ENCODE results near the gene PSORS1C1. TPM values are rescaled to one million over a fixed set of nuclear protein-coding genes. Genes with fewer than 3 reads are reported as not detected.

PSORS1C1 gene
- total and polyA plus RNA-seq, 3 experiments from 2014 or later: not detected

DNA sequence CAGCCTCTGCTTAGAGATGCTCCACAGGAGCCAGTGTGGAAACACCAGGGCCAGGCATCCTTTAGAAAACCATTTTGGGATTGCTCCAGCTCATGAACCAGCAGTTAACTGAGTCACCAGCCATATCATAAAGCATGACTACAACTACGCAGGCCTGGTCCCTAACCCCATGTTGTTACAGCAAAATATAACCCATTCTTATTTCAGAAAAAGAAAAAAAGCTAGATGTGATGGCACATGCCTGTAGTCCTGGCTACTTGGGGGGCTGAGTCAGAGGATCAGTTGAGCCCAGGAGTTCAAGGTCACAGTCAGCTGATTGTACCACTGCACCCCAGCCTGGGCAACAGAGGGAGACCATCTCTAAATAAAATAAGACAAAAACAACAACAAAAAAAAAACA lies 39.1 kb upstream of the PSORS1C1 start:
- POLR2A ChIA-PET: no interaction called here
- H3K27me3 ChIP-seq (ENCODE audit: insufficient read depth, low read length, poor library complexity, severe bottlenecking): no peaks in the 10 kb centered on the region
- CTCF ChIA-PET: interaction anchor here (1.1 kb wide), 1 partner anchor 12 kb away, joined by 3 read pairs; no protein-coding TSS in a partner anchor
- no peak overlapping the region for H3K27ac ChIP-seq (ENCODE audit: low read depth, low read length)
- Mint-ChIP-seq H3K9me3 (no peaks in the 10 kb centered on the region), H3K36me3 (no peaks in the 10 kb centered on the region), H3K4me3 (no peak overlapping the region), H3K27me3 (peaks cover 2 to 4% of the 10 kb centered on the region in 2 donors), H3K4me1 (peaks cover 2 to 9% (median 9%) of the 10 kb centered on the region in 3 donors), H3K27ac (peak overlapping the region in 1 of 8 donors; percentile 92)
- DNase-seq: no peak
- no peaks in the 10 kb centered on the region for H3K9me3 ChIP-seq (ENCODE audit: low read length)
- H3K36me3 ChIP-seq (ENCODE audit: insufficient read depth, low read length): no peaks in the 10 kb centered on the region
- H3K4me1 ChIP-seq (ENCODE audit: insufficient read depth, low read length): peaks cover 5% of the 10 kb centered on the region
- no peak overlapping the region for H3K4me3 ChIP-seq (ENCODE audit: low read length)

DNA sequence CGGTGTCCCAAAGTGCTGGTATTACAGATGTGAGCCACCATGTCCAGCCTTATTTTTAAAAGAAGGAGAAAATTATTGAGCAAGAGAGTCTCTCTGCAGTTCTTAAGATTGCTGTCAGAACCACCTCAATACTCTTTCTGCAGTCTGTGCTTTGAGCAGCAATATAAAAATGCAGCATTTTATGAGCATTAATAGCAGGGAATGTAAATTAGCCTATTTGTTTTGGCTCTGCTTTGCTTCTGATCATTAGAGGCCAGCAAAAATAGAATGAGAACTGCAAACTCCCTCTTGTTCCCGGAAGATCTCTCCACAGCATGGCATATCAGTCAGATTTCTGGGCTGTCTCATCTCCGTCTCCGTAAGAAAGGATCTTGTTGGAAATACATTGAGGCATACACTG lies 38.0 kb upstream of the PSORS1C1 start:
- Mint-ChIP-seq H3K4me1 (peaks cover 2 to 9% (median 9%) of the 10 kb centered on the region in 3 donors), H3K9me3 (no peaks in the 10 kb centered on the region), H3K36me3 (no peaks in the 10 kb centered on the region), H3K27ac (no peak overlapping the region), H3K4me3 (no peak overlapping the region), H3K27me3 (peaks cover 2 to 4% of the 10 kb centered on the region in 2 donors)
- no peaks in the 10 kb centered on the region for H3K9me3 ChIP-seq (ENCODE audit: low read length)
- CTCF ChIA-PET: no interaction called here
- no peak for DNase-seq
- POLR2A ChIA-PET: no interaction called here
- H3K4me1 ChIP-seq (ENCODE audit: insufficient read depth, low read length): peaks cover 5% of the 10 kb centered on the region
- no peaks in the 10 kb centered on the region for H3K27me3 ChIP-seq (ENCODE audit: insufficient read depth, low read length, poor library complexity, severe bottlenecking)
- H3K36me3 ChIP-seq (ENCODE audit: insufficient read depth, low read length): no peaks in the 10 kb centered on the region
- H3K27ac ChIP-seq (ENCODE audit: low read depth, low read length): no peak overlapping the region
- no peak overlapping the region for H3K4me3 ChIP-seq (ENCODE audit: low read length)

DNA sequence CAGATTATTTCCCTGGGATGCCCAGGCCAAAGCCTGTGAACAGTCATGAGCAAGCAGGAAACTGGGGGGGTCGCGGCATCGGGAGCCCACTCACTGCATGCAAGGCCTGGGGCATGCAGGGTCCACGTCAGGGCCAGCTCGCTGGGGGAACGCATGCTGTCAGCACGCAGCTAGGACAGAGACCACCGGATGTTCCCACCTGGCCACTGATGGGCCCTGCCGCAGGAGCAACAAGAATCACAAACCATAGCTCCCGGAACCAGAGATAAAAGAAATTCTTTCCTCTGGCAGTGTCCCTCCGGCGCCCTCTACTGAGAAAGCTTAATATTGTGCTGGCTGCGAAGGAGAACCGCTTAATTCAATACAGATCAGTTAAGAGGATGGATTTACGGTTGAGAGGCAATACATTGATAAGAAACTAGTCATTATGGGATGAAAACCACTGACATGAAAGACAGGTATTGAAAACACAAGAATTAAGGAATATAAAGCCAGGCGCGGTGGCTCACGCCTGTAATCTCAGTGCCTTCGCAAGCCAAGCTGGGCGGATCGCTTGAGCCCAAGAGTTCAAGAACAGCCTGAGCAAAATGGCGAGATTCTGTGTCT lies 34.8 kb upstream of the PSORS1C1 start:
- Histone ChIP-seq H3K4me3 (ENCODE audit: low read length) (peak overlapping the region; percentile 37), H3K27me3 (ENCODE audit: insufficient read depth, low read length, poor library complexity, severe bottlenecking) (no peaks in the 10 kb centered on the region), H3K9me3 (ENCODE audit: low read length) (no peaks in the 10 kb centered on the region), H3K36me3 (ENCODE audit: insufficient read depth, low read length) (no peaks in the 10 kb centered on the region), H3K27ac (ENCODE audit: low read depth, low read length) (no peak overlapping the region), H3K4me1 (ENCODE audit: insufficient read depth, low read length) (peaks cover 5% of the 10 kb centered on the region)
- Mint-ChIP-seq H3K27ac (peak overlapping the region in 3 of 8 donors; percentile 36 to 57 (median 38)), H3K4me1 (peaks cover 2 to 9% (median 9%) of the 10 kb centered on the region in 3 donors), H3K36me3 (no peaks in the 10 kb centered on the region), H3K27me3 (peaks cover 3 to 5% of the 10 kb centered on the region in 2 donors), H3K4me3 (peak overlapping the region in 6 of 7 donors; percentile 63 to 88 (median 72)), H3K9me3 (no peaks in the 10 kb centered on the region)
- ChIA-PET POLR2A (interaction anchor here (1.0 to 1.1 kb wide), 2 partner anchors 14 to 260 kb away, joined by 4 read pairs; no protein-coding TSS in a partner anchor), CTCF (interaction anchor here (0.6 to 5.7 kb wide), 33 partner anchors 8 to 401 kb away, joined by 3 to 33 read pairs (median 4); partner anchors contain the start of gene VARS2)
- DNase-seq: peak; percentile 36 to 71 (median 49)

DNA sequence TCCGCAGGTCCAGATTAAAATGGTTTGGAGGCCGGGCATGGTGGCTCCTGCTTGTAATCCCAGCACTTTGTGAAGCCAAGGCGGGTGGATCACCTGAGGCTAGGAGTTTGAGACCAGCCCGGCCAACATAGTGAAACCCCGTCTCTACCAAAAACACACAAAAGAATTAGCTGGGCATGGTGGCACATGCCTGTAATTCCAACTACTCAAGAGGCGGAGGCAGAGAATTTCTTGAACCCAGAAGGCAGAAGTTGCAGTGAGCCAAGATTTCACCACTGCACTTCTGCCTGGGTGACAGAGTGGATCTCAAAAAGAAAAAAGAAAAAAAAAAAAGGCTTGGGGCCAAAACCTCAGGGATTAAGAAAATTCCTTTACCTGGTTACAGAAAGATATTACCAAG lies 32.7 kb upstream of the PSORS1C1 start:
- H3K4me1 Mint-ChIP-seq: peaks cover 2 to 9% (median 9%) of the 10 kb centered on the region in 3 donors
- H3K4me1 ChIP-seq (ENCODE audit: insufficient read depth, low read length): peaks cover 5% of the 10 kb centered on the region
- POLR2A ChIA-PET: no interaction called here
- no peak overlapping the region for H3K4me3 ChIP-seq (ENCODE audit: low read length)
- H3K9me3 ChIP-seq (ENCODE audit: low read length): no peaks in the 10 kb centered on the region
- H3K4me3 Mint-ChIP-seq: no peak overlapping the region
- no peak overlapping the region for H3K27ac ChIP-seq (ENCODE audit: low read depth, low read length)
- H3K9me3 Mint-ChIP-seq: no peaks in the 10 kb centered on the region
- no peaks in the 10 kb centered on the region for H3K36me3 ChIP-seq (ENCODE audit: insufficient read depth, low read length)
- no peak for DNase-seq
- no peaks in the 10 kb centered on the region for H3K27me3 ChIP-seq (ENCODE audit: insufficient read depth, low read length, poor library complexity, severe bottlenecking)
- no peaks in the 10 kb centered on the region for H3K36me3 Mint-ChIP-seq
- CTCF ChIA-PET: interaction anchor here (5.7 kb wide), 1 partner anchor 12 kb away, joined by 33 read pairs; no protein-coding TSS in a partner anchor
- peaks cover 4 to 15% of the 10 kb centered on the region in 2 donors for H3K27me3 Mint-ChIP-seq
- H3K27ac Mint-ChIP-seq: no peak overlapping the region

DNA sequence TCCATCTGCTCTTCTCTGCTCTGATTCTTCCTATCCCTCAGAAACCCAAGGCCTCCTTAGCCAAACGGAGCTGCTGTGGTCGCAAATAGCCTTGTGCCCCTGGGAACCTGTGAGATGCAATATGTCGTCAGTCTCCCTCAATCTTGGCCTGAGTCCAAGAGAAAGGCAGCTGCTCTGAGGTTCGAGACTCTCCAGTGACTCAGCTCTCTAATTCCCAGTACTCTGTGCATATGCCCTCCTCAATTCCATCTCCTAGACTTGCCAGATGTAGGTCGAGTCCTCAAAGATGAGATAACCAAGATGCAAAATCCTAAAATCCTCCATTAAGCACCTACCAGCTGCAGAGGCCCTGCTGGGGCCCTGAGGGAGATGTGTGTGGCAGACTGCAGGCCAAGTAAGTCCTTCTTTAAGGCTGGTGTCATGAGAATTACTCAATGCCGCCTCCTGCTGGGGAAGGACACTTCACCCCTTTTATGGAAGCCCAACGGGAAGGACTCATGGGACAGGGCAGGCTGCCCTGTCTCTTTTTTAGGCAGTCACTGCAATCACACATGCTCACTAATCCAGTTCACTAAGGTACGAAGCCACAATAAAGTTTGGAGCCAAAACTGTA lies 30.8 kb upstream of the PSORS1C1 start:
- no peaks in the 10 kb centered on the region for H3K36me3 Mint-ChIP-seq

DNA sequence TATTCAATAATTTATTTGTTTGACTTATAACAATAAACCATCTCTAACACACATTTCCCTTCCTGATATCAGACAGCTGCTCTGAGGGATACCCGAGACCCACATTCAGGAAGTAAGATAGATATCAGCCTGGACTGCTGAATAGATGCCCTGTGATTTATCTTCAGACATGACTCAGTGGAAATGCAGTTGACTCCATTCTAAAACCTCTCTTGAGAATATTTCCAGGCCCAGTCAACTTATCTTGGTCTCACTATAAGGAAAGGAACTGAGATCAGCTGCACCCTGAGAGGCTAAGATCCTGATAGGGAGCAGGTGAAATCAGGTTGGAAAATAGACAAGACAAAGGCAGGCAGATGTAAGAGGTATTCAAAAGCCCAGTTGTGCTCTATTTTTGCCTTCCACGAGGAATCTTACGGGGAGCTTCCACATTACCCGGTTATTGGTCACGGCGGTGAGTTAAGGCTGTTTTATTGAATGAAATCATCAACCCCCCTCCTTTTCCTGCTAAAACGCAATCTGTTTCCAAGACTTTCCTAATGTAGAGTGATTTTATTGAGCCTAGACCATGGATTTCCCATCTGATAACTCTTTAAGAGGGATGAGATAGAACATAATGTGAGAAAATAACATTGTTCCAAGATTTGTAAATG lies 27.7 kb upstream of the PSORS1C1 start:
- ChIA-PET POLR2A (interaction anchor here (0.7 kb wide), 1 partner anchor 228 kb away, joined by 3 read pairs; no protein-coding TSS in a partner anchor), CTCF (interaction anchor here (0.6 to 2.2 kb wide), 41 partner anchors 7 to 634 kb away, joined by 3 to 15 read pairs (median 4); partner anchors contain the start of genes C6orf15 and PSORS1C1)
- Mint-ChIP-seq H3K36me3 (no peaks in the 10 kb centered on the region), H3K27me3 (peaks cover 2 to 14% of the 10 kb centered on the region in 2 donors), H3K4me1 (peaks cover 0 to 4% (median 0%) of the 10 kb centered on the region in 3 donors), H3K9me3 (no peaks in the 10 kb centered on the region), H3K27ac (no peak overlapping the region), H3K4me3 (no peak overlapping the region)
- DNase-seq: no peak
- no peaks in the 10 kb centered on the region for H3K9me3 ChIP-seq (ENCODE audit: low read length)
- H3K27me3 ChIP-seq (ENCODE audit: insufficient read depth, low read length, poor library complexity, severe bottlenecking): no peaks in the 10 kb centered on the region
- no peaks in the 10 kb centered on the region for H3K36me3 ChIP-seq (ENCODE audit: insufficient read depth, low read length)
- no peak overlapping the region for H3K4me3 ChIP-seq (ENCODE audit: low read length)
- H3K4me1 ChIP-seq (ENCODE audit: insufficient read depth, low read length): peaks cover 5% of the 10 kb centered on the region
- H3K27ac ChIP-seq (ENCODE audit: low read depth, low read length): no peak overlapping the region

More for the DNA sequence above, 30.8 kb upstream of the PSORS1C1 start:
- Histone ChIP-seq H3K4me1 (ENCODE audit: insufficient read depth, low read length) (peaks cover 9% of the 10 kb centered on the region), H3K4me3 (ENCODE audit: low read length) (no peak overlapping the region), H3K9me3 (ENCODE audit: low read length) (no peaks in the 10 kb centered on the region), H3K27ac (ENCODE audit: low read depth, low read length) (no peak overlapping the region), H3K36me3 (ENCODE audit: insufficient read depth, low read length) (no peaks in the 10 kb centered on the region), H3K27me3 (ENCODE audit: insufficient read depth, low read length, poor library complexity, severe bottlenecking) (no peaks in the 10 kb centered on the region)
- peak in 1 of 5 donors; percentile 11 for DNase-seq
- CTCF ChIA-PET: interaction anchor here (0.8 to 5.7 kb wide), 5 partner anchors 10 to 255 kb away, joined by 3 to 33 read pairs (median 3); no protein-coding TSS in a partner anchor
- peaks cover 2 to 18% of the 10 kb centered on the region in 2 donors for H3K27me3 Mint-ChIP-seq
- POLR2A ChIA-PET: no interaction called here
- H3K27ac Mint-ChIP-seq: no peak overlapping the region
- peak overlapping the region in 1 of 7 donors; percentile 48 for H3K4me3 Mint-ChIP-seq
- H3K4me1 Mint-ChIP-seq: peaks cover 2 to 13% (median 9%) of the 10 kb centered on the region in 3 donors
- no peaks in the 10 kb centered on the region for H3K9me3 Mint-ChIP-seq

DNA sequence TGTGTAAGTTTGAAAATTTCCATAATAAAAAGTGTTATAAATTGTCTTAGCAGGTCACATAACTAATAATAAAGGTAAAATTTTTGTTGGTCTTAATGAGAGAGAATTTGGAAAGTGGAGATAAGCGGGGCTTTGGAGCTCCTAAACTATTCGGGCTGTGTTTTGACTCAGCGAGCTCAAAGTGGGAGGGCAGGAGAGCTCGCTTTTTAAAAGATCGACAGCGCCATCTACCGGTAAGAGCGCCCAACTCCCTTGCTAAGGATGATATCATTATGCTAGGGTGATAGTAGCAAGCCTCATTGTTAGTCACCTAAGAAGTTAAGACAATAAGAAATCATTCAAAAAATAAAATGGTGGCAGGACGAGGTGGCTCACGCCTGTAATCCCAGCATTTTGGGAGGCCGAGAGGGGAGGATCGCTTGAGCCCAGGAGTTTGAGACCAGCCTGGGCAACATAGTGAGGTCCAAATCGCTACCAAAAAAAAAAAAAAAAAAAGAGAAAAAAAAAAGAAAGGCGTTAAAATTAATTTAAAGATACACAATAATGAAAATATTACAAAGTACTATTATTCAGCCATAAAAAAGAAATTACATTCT lies 27.0 kb upstream of the PSORS1C1 start:
- CTCF ChIA-PET: interaction anchor here (0.6 to 2.2 kb wide), 39 partner anchors 8 to 634 kb away, joined by 3 to 15 read pairs (median 4); partner anchors contain the start of genes C6orf15 and PSORS1C1
- Mint-ChIP-seq H3K4me3 (no peak overlapping the region), H3K9me3 (no peaks in the 10 kb centered on the region), H3K27me3 (peaks cover 2 to 14% of the 10 kb centered on the region in 2 donors), H3K4me1 (peaks cover 0 to 4% (median 2%) of the 10 kb centered on the region in 3 donors), H3K36me3 (no peaks in the 10 kb centered on the region), H3K27ac (no peak overlapping the region)
- no peaks in the 10 kb centered on the region for H3K9me3 ChIP-seq (ENCODE audit: low read length)
- H3K4me1 ChIP-seq (ENCODE audit: insufficient read depth, low read length): peaks cover 5% of the 10 kb centered on the region
- no peaks in the 10 kb centered on the region for H3K27me3 ChIP-seq (ENCODE audit: insufficient read depth, low read length, poor library complexity, severe bottlenecking)
- no peaks in the 10 kb centered on the region for H3K36me3 ChIP-seq (ENCODE audit: insufficient read depth, low read length)
- H3K27ac ChIP-seq (ENCODE audit: low read depth, low read length): no peak overlapping the region
- POLR2A ChIA-PET: interaction anchor here (0.7 kb wide), 1 partner anchor 228 kb away, joined by 3 read pairs; no protein-coding TSS in a partner anchor
- DNase-seq: peak; percentile 72 to 90 (median 81)
- no peak overlapping the region for H3K4me3 ChIP-seq (ENCODE audit: low read length)

All from CD8-positive, alpha-beta memory T cell (primary cell).